ENCODE data around the gene CCL7.

- TF ChIP-seq CTCF (IDR thresholded peaks at IDR 0.05; ENCODE audit: poor library complexity), result no peak
- TF ChIP-seq EZH2 (IDR thresholded peaks at IDR 0.05; ENCODE audit: borderline replicate concordance), result no peak
These were observed 5.9 kb downstream of the CCL7 start for GRCh38 chr17:34275881-34276280.

Data from hepatocyte (in vitro differentiated cells).